SK-N-SH (cell line): ENCODE results near the gene DES. TPM values are rescaled to one million over a fixed set of nuclear protein-coding genes. Genes with fewer than 3 reads are reported as not detected.

Source experiments
- CTCF ChIA-PET: fragments of 300-600, 350-600 bp; formaldehyde crosslinking; extraction: SDS; loops from one replicate; lab custom pipeline; 2021; lab: Yijun Ruan, JAX
- POLR2A ChIA-PET: fragments of 350-600 bp; sonication (Branson Sonifier 250); formaldehyde crosslinking; extraction: SDS; loops from one replicate; lab custom pipeline; 2020; ENCODE audit warnings: antibody characterized with exemption, inconsistent platforms; lab: Yijun Ruan, JAX
- DNase-seq: peaks from one replicate; pipeline ENCODE4 v3.0.0; 2012
- H2AFZ ChIP-seq: fragments of 200-600 bp; sonication (generic); 2 replicates; pipeline ENCODE4 v1.8.1; 2016; ENCODE audit warnings: antibody characterized with exemption, mild to moderate bottlenecking, low read depth
- H3F3A ChIP-seq: fragments of 200-600 bp; sonication (generic); replicated peaks from 2 replicates; pipeline ENCODE3; 2016; ENCODE audit warnings: antibody characterized with exemption, mild to moderate bottlenecking; ENCODE audit not compliant: insufficient read depth
- H3K27ac ChIP-seq, 2 experiments: fragments of 200-500 bp in 1 of 2; fragments of 200-600 bp in 1 of 2; sonication (Bioruptor generic) in 1 of 2; sonication (generic), shearing (Covaris generic) in 1 of 2; 2 replicates each; pipeline versions ENCODE4 v1.5.1 to v1.6.1; 2014 to 2016; ENCODE audit warnings: low read depth in 2 of 2, inconsistent platforms in 1 of 2, low read length in 1 of 2, mild to moderate bottlenecking in 1 of 2, mixed read lengths in 1 of 2
- H3K27me3 ChIP-seq: fragments of 200-600 bp; sonication (generic), shearing (Covaris generic); 2 replicates; pipeline ENCODE4 v1.6.1; 2016; ENCODE audit warnings: mixed run types; ENCODE audit not compliant: insufficient read depth
- H3K36me3 ChIP-seq, 2 experiments: fragments of 200-500 bp in 1 of 2; fragments of 200-600 bp in 1 of 2; sonication (Bioruptor generic) in 1 of 2; sonication (generic) in 1 of 2; replicated peaks in 1 of 2; 2 replicates each; pipeline versions ENCODE3 to v1.5.1; 2014 to 2016; ENCODE audit warnings: low read length in 1 of 2, mild to moderate bottlenecking in 1 of 2; ENCODE audit not compliant: insufficient read depth in 2 of 2, control insufficient read depth in 1 of 2
- H3K4me1 ChIP-seq, 2 experiments: fragments of 200-500 bp in 1 of 2; fragments of 200-600 bp in 1 of 2; sonication (Bioruptor generic) in 1 of 2; sonication (generic), shearing (Covaris generic) in 1 of 2; 2 replicates each; pipeline versions ENCODE4 v1.5.1 to v1.6.1; 2014 to 2016; ENCODE audit warnings: low read depth in 1 of 2, low read length in 1 of 2, mixed run types in 1 of 2; ENCODE audit not compliant: insufficient read depth in 2 of 2, control insufficient read depth in 1 of 2
- H3K4me2 ChIP-seq: fragments of 200-600 bp; sonication (generic), shearing (Covaris generic); 2 replicates; pipeline ENCODE4 v1.6.1; 2017; ENCODE audit warnings: mixed run types
- H3K4me3 ChIP-seq, 2 experiments: fragments of 200-500 bp in 1 of 2; fragments of 200-600 bp in 1 of 2; sonication (Bioruptor generic) in 1 of 2; sonication (generic), shearing (Covaris generic) in 1 of 2; 2 replicates each; pipeline versions ENCODE4 v1.5.1 to v1.8.1; 2014 to 2016; ENCODE audit warnings: low read depth in 2 of 2, inconsistent platforms in 1 of 2, low read length in 1 of 2, mild to moderate bottlenecking in 1 of 2, mixed read lengths in 1 of 2, moderate library complexity in 1 of 2
- H3K79me2 ChIP-seq: fragments of 200-600 bp; sonication (generic); 2 replicates; pipeline ENCODE4 v1.8.1; 2017; ENCODE audit warnings: mild to moderate bottlenecking; ENCODE audit not compliant: insufficient read depth
- H3K9ac ChIP-seq: fragments of 200-600 bp; sonication (generic); 2 replicates; pipeline ENCODE4 v1.6.1; 2017; ENCODE audit warnings: mixed run types
- H3K9me2 ChIP-seq: fragments of 200-600 bp; sonication (generic); 2 replicates; pipeline ENCODE4 v1.6.1; 2017; ENCODE audit warnings: mixed run types
- H3K9me3 ChIP-seq: fragments of 200-600 bp; sonication (generic); 2 replicates; pipeline ENCODE4 v1.6.1; 2017; ENCODE audit warnings: mixed run types, mild to moderate bottlenecking, moderate library complexity
- H4K20me1 ChIP-seq: fragments of 200-600 bp; sonication (generic); 2 replicates; pipeline ENCODE4 v1.6.1; 2017; ENCODE audit warnings: mild to moderate bottlenecking, mixed run types; ENCODE audit not compliant: insufficient read depth
- CHD2 ChIP-seq: fragments of 150-350 bp; IDR thresholded peaks from 2 replicates; pipeline ENCODE4 v1.6.1; 2018; ENCODE audit warnings: low read length; ENCODE audit not compliant: partially characterized antibody
- CTCF ChIP-seq: fragments of 200-600 bp; sonication (generic); IDR thresholded peaks from 2 replicates; pipeline ENCODE4 v1.6.1; 2017; ENCODE audit warnings: antibody characterized with exemption, mild to moderate bottlenecking, moderate library complexity
- EP300 ChIP-seq, 2 experiments: IDR thresholded peaks; 2 replicates each; pipeline versions ENCODE4 v1.4.0 to v1.6.1; 2012; ENCODE audit warnings: borderline replicate concordance in 1 of 2, low read depth in 1 of 2, low read length in 1 of 2
- EZH2phosphoT487 ChIP-seq: fragments of 200-600 bp; sonication (generic); IDR thresholded peaks from 2 replicates; pipeline ENCODE4 v1.6.1; 2017; ENCODE audit warnings: low read depth, mixed run types, mild to moderate bottlenecking, antibody characterized with exemption, moderate library complexity, borderline replicate concordance
- FOXJ3 ChIP-seq: sonication (generic); formaldehyde crosslinking; IDR thresholded peaks from 2 replicates; pipeline ENCODE4 v1.5.1; 2020; ENCODE audit warnings: mild to moderate bottlenecking, missing genetic modification reagents
- FOXM1 ChIP-seq: IDR thresholded peaks from 2 replicates; pipeline ENCODE4 v1.4.0; 2012; ENCODE audit warnings: low read depth, mild to moderate bottlenecking
- GATA2 ChIP-seq: sonication (generic); formaldehyde crosslinking; IDR thresholded peaks from 2 replicates; pipeline ENCODE4 v1.5.0; 2020; ENCODE audit warnings: mild to moderate bottlenecking, missing genetic modification reagents
- JUND ChIP-seq: IDR thresholded peaks from 2 replicates; pipeline ENCODE4 v1.4.0; 2012
- MEF2A ChIP-seq: IDR thresholded peaks from 2 replicates; pipeline ENCODE4 v1.4.0; 2012; ENCODE audit warnings: low read depth, borderline replicate concordance
- NRF1 ChIP-seq: IDR thresholded peaks from 2 replicates; pipeline ENCODE4 v1.6.1; 2012; ENCODE audit warnings: low read depth, mild to moderate bottlenecking, low read length
- PBX3 ChIP-seq: IDR thresholded peaks from 2 replicates; pipeline ENCODE4; 2012
- RCOR1 ChIP-seq: fragments of 150-350 bp; IDR thresholded peaks from 2 replicates; pipeline ENCODE4 v1.6.1; 2017; ENCODE audit warnings: antibody characterized with exemption, low read length
- RFX5 ChIP-seq: IDR thresholded peaks from 2 replicates; pipeline ENCODE4 v1.6.1; 2012; ENCODE audit warnings: mild to moderate bottlenecking, improper control_type of control experiment, low read length
- RXRA ChIP-seq: IDR thresholded peaks from 2 replicates; pipeline ENCODE4 v1.4.0; 2012; ENCODE audit warnings: low read depth, mild to moderate bottlenecking, borderline replicate concordance
- SIN3A ChIP-seq: IDR thresholded peaks from 2 replicates; pipeline ENCODE4 v1.6.1; 2012; ENCODE audit warnings: low read depth, mild to moderate bottlenecking, low read length, moderate library complexity, borderline replicate concordance
- TCF12 ChIP-seq: IDR thresholded peaks from 2 replicates; pipeline ENCODE4 v1.4.0; 2012
- TEAD4 ChIP-seq: IDR thresholded peaks from 2 replicates; pipeline ENCODE4 v1.4.0; 2012; ENCODE audit warnings: mild to moderate bottlenecking, borderline replicate concordance; ENCODE audit not compliant: insufficient read depth
- USF1 ChIP-seq: IDR thresholded peaks from 2 replicates; pipeline ENCODE4 v1.4.0; 2012; ENCODE audit warnings: low read depth, borderline replicate concordance
- USF2 ChIP-seq: fragments of 150-350 bp; IDR thresholded peaks from 2 replicates; pipeline ENCODE4 v1.6.1; 2017; ENCODE audit warnings: antibody characterized with exemption, low read length, low read depth, borderline replicate concordance
- ZBTB33 ChIP-seq: IDR thresholded peaks from 2 replicates; pipeline ENCODE4 v1.4.0; 2012; ENCODE audit warnings: low read depth, borderline replicate concordance
- WGBS: methylation state at CpG from one replicate; pipeline ENCODE4 v1.1.6; 2017; ENCODE audit warnings: low lambda C conversion rate; 5-methylcytosine and 5-hydroxymethylcytosine counted together
- polyA plus RNA-seq, 3 experiments: library from polyadenylated mRNA; depleted of rRNA; stranded (reverse); fragments of >200 nt; gene quantifications; 2 replicates each; pipeline ENCODE4 v1.2.3, GENCODE V29; 2012

DES gene
- polyA plus RNA-seq, 1 of the 3 experiments (the other 2 are of a cell fraction): 0.21 TPM

- no peaks in the 10 kb centered on the region for H3K9me2 ChIP-seq
- H3K4me2 ChIP-seq: no peak overlapping the region
- H3K4me1 ChIP-seq: peaks cover 3 to 21% of the 10 kb centered on the region in 2 experiments; a peak in 3 of 4 replicates
- no peaks in the 10 kb centered on the region for H4K20me1 ChIP-seq
- no peak overlapping the region for H3K27ac ChIP-seq
- DNase-seq: no peak
- TF ChIP-seq MEF2A (no peak), PBX3 (no peak), TCF12 (no peak), RCOR1 (no peak), USF1 (no peak), EP300 (IDR thresholded peaks at IDR 0.05; ENCODE audit: borderline replicate concordance in 1 of 2, low read depth in 1 of 2, low read length in 1 of 2) (no peak), CTCF (no peak), RXRA (no peak), SIN3A (no peak), JUND (no peak)
- TF ChIP-seq, all 33 proteins: peak for 0
- H3F3A ChIP-seq: peaks cover 9% of the 10 kb centered on the region
- H3K4me3 ChIP-seq: no peak overlapping the region
- POLR2A ChIA-PET: no interaction called here
- no peaks in the 10 kb centered on the region for H3K79me2 ChIP-seq
- H3K9ac ChIP-seq: no peak overlapping the region
- CTCF ChIA-PET: interaction anchor here (1.0 to 4.7 kb wide), 6 partner anchors 20 to 133 kb away, joined by 3 to 21 read pairs (median 10); no protein-coding TSS in a partner anchor
- no peak overlapping the region for H2AFZ ChIP-seq
- no peaks in the 10 kb centered on the region for H3K36me3 ChIP-seq
- H3K9me3 ChIP-seq: 0 out of 2 replicates have a peak, but pooled peaks cover 6% of the 10 kb centered on the region
- no peaks in the 10 kb centered on the region for H3K27me3 ChIP-seq
- WGBS: 86% methylated on average over 5 of the region's 5 CpGs
Measured at GRCh38 chr2:219408204-219408603, 10.0 kb upstream of the DES start.

GRCh38 chr2:219408631-219409030, 9.5 kb upstream of the DES start:
- no peak for DNase-seq
- no peaks in the 10 kb centered on the region for H3K27me3 ChIP-seq
- peaks cover 3 to 21% of the 10 kb centered on the region in 2 experiments; a peak in 3 of 4 replicates for H3K4me1 ChIP-seq
- 0 out of 2 replicates have a peak, but pooled peaks cover 6% of the 10 kb centered on the region for H3K9me3 ChIP-seq
- H3K9me2 ChIP-seq: no peaks in the 10 kb centered on the region
- no peak overlapping the region for H2AFZ ChIP-seq
- 82% methylated on average over 7 of the region's 8 CpGs for WGBS
- H3K36me3 ChIP-seq: no peaks in the 10 kb centered on the region
- H3K4me3 ChIP-seq: no peak overlapping the region
- H3K27ac ChIP-seq: no peak overlapping the region
- no peaks in the 10 kb centered on the region for H3K79me2 ChIP-seq
- no peak overlapping the region for H3K9ac ChIP-seq
- ChIA-PET CTCF (interaction anchor here (1.0 to 4.7 kb wide), 5 partner anchors 20 to 132 kb away, joined by 3 to 21 read pairs (median 16); no protein-coding TSS in a partner anchor), POLR2A (no interaction called here)
- H3F3A ChIP-seq: peaks cover 9% of the 10 kb centered on the region
- no peak overlapping the region for H3K4me2 ChIP-seq
- H4K20me1 ChIP-seq: no peaks in the 10 kb centered on the region
- no peak for TF ChIP-seq CHD2
- no peak for TF ChIP-seq TEAD4
- no peak for TF ChIP-seq USF1
- TF ChIP-seq FOXJ3: no peak
- TF ChIP-seq ZBTB33: no peak
- TF ChIP-seq FOXM1: no peak
- no peak for TF ChIP-seq USF2
- TF ChIP-seq RFX5: no peak
- TF ChIP-seq EP300 (IDR thresholded peaks at IDR 0.05; ENCODE audit: borderline replicate concordance in 1 of 2, low read depth in 1 of 2, low read length in 1 of 2): no peak
- no peak for TF ChIP-seq MEF2A
- TF ChIP-seq NRF1: no peak
- TF ChIP-seq EZH2phosphoT487: no peak
- TF ChIP-seq TCF12: no peak
- no peak for TF ChIP-seq GATA2 (CRISPR knock-in tag)
